ENCODE measurements around the gene PRIM2.

DNA sequence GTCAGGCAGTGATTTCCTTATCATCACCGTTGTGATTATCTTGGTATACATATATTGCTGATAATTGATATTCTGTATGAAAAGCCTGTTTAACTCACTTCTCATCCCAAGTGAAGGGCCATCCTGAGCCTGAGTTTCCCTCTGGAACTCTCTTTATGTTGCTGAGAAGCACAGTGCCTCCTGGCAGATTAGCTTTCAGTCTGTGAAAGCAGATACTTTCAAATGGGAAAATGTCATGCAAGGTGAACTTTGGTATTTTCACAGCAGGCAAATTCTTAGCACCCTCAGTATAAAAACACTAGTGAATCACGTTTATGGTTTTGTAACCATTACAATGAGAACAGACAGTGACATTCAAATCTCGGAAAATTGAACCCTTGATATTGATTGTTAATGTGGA lies 151.6 kb downstream of the PRIM2 start:
- TF ChIP-seq, protein P1, sequence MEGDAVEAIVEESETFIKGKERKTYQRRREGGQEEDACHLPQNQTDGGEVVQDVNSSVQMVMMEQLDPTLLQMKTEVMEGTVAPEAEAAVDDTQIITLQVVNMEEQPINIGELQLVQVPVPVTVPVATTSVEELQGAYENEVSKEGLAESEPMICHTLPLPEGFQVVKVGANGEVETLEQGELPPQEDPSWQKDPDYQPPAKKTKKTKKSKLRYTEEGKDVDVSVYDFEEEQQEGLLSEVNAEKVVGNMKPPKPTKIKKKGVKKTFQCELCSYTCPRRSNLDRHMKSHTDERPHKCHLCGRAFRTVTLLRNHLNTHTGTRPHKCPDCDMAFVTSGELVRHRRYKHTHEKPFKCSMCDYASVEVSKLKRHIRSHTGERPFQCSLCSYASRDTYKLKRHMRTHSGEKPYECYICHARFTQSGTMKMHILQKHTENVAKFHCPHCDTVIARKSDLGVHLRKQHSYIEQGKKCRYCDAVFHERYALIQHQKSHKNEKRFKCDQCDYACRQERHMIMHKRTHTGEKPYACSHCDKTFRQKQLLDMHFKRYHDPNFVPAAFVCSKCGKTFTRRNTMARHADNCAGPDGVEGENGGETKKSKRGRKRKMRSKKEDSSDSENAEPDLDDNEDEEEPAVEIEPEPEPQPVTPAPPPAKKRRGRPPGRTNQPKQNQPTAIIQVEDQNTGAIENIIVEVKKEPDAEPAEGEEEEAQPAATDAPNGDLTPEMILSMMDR (IDR thresholded peaks at IDR 0.05) = no peak
- TF ChIP-seq POLR2A (IDR thresholded peaks at IDR 0.05) = no peak

Data from Peyer's patch (tissue), 4 donors.